ENCODE measurements around the gene LRRC26.
"Not testable (repeated sequence)": the region's sequence is repeated elsewhere in the genome, so short reads cannot be mapped to it uniquely, and the experiment has no call there.

LRRC26 gene

GRCh38 chr9:137134191-137134590, 35.7 kb downstream of the LRRC26 start:
- no peak for DNase-seq

GRCh38 chr9:137130176-137130755, 39.6 kb downstream of the LRRC26 start:
- no peak for DNase-seq

- DNase-seq = peak; percentile 82
These were observed 40.2 kb downstream of the LRRC26 start for GRCh38 chr9:137129456-137130175.

- DNase-seq = no peak
These were observed 40.9 kb downstream of the LRRC26 start for GRCh38 chr9:137128862-137129455.

- no peak for DNase-seq
These were observed 41.5 kb downstream of the LRRC26 start for GRCh38 chr9:137128158-137128861.

- DNase-seq = no peak
These were observed 42.3 kb downstream of the LRRC26 start for GRCh38 chr9:137127301-137128157.

GRCh38 chr9:137126786-137127185, 43.1 kb downstream of the LRRC26 start:
- no peak for DNase-seq

- DNase-seq = not testable (repeated sequence)
These were observed 45.8 kb downstream of the LRRC26 start for GRCh38 chr9:137123952-137124462.

GRCh38 chr9:137123468-137123837, 46.4 kb downstream of the LRRC26 start:
- no peak for DNase-seq

- not testable (repeated sequence) for DNase-seq
These were observed 46.9 kb downstream of the LRRC26 start for GRCh38 chr9:137122796-137123467.

GRCh38 chr9:137121927-137122795, 47.7 kb downstream of the LRRC26 start:
- DNase-seq = not testable (repeated sequence)

All from DMS153 (cell line).